ENCODE data around the gene CYP27A1.
"Not testable (repeated sequence)": the region's sequence is repeated elsewhere in the genome, so short reads cannot be mapped to it uniquely, and the experiment has no call there.

The CYP27A1 gene

GRCh38 chr2:218781691-218782527 lies at the start of gene CYP27A1:
Gene CYP27A1 (plus strand): TSS chr2:218782147. CDS start chr2:218782183, 36 bp downstream.
- DNase-seq, result no peak

- DNase-seq, result no peak
Observed at GRCh38 chr2:218732761-218733158, 49.2 kb upstream of the CYP27A1 start.

DNA sequence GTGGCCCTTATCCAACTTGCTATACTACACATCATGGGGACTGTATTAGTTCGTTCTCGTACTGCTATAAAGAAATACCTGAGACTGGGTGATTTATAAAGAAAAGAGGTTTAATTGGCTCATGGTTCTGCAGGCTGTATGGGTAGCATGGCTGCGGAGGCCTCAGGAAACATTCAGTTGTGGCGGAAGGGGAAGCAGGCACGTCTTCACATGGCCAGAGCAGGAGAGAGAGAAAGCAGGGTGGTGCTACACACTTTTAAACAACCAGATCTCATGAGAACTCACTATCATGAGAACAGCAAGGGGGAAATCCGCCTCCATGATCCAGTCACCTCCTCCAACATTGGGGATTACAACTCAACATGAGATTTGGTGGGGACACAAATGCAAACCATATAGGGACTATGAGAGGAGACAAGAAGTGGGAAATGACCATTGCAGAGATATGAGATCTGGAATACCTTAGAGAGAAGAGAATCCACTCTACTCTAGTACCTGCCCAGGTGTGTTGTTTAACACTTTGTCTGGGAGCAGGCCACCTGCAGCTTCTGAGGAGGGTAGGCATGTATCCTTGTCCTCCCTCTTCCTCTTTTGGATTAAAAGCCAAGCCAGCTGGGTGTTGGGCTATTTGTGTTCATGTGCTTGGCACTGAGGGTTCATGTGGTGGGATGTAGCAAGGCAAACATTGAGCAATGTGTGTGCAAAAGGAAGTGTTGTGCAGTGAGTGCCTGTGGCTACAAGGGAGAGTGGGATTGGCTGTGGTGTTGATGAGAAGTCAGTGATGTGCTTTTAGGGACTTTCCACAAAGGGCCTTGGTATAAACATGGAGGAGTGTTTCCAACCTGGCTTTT lies 48.6 kb upstream of the CYP27A1 start:
- no peak for DNase-seq

DNA sequence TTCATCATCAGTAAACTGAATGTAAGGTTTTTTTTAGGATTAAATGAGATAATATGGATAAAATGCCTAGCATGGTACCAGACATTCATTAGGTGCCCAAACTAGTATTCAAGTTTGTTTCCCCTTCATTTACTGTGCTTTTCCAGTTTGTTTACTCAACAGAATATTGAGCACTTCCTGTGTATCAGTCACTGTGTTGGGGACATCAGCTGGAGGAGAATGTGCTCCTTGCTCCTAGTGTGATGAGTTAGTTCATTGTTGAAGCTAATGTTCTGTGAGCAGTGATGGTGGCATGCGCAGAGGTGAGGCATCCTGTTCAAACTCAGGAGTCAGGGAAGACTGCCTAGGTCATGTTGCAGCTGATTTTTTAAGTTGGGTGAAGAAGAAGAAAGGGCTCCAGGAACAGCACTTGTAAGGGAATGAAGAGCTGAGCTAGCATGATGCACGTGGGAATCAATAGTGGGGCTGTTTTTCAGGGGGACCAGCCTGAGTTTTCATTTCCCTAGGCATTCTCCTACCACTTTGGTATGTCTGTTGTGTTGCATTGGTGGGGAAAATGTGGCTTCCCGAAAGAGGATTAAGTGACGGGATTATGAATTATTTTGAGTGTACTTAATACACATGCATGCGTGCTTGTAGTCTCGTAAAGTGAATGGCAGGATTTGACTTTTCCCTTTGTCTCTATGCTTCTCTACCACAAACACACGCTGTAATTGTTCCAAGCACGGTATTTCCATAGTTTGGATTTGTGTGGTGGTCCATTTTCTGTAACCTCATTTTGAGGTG lies 47.6 kb upstream of the CYP27A1 start:
- no peak for DNase-seq

GRCh38 chr2:218736531-218736930 lies 45.4 kb upstream of the CYP27A1 start:
- no peak for DNase-seq

DNA sequence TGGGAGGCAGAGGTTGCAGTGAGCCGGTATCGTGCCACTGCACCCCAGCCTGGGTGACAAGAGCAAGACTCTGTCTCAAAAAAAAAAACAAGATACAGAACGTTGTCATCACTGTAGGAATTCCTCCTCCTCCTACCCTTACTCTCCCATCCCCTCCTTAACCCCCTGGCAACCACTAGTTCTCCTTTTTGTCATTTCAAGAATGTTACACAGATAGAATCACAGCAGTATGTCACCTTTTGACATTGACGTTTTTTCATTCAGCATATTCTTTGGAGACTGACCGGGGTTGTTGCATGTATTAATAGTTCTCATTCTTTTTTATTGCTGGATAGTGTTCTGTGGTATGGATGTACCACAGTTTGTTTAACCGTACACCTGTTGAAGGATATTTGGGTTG lies 38.9 kb upstream of the CYP27A1 start:
- no peak for DNase-seq

DNA sequence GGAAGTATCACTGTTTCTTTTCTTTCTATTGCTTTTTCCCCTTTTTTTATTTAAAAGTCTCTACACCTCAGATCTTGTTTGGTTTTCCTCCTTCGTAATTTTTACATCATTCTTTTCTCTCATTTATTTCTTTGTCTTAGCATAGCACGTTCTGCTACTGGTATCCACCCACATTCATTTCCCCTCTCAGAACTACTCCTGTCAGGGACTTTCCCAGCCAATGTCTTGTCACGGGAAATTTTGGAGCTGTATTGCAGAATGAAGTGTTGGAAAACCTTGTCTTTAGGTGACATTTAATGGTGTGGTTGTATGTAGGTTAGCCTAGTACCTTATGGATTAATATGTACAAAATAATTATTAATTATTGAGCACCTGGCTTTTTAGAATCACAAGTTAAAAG lies 37.3 kb upstream of the CYP27A1 start:
- no peak for DNase-seq

- no peak for DNase-seq
Observed at GRCh38 chr2:218745160-218745558, 36.8 kb upstream of the CYP27A1 start.

DNA sequence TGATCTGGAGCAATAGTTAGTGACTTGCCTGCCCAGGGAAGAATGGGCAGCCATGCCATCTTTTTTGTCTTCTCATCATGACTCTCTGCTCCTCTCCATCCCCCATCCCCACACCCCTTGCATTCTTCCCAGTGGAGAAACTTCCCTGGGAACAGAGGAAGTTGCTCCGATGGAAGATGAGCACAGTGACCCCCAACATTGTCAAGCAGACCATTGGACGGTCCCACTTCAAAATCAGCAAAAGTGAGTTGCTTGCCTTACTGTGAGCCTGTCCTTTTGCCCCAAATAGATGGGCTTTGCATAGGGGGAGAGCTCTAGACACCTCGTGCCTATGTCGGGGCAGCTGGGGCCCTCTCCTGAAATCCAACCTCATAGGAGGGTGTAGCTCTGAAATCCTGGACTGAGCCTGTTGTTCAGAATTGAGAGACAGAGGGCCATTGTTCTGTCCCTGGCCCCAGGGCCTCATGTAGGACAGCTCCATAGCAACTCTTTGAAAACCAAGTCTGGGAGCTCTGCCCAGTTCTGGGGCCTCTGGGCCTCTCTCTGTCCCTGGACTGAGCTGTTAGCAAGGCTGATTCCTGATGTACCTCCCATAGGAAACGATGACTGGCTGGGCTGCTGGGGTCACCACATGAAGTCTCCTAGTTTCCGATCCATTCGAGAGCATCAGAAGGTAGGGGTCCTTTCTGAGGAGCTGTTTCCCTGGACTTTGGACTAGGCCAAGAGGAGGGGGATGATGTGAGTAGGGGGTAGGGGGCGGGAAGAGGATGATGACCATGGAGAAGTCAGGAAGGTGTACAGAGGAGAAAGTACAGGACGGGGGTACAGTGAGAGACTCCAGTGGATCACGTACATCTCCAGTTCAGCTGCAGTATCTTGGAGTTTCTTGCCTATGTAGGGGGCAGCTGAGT lies 36.1 kb upstream of the CYP27A1 start:
- no peak for DNase-seq

- DNase-seq, result no peak
Observed at GRCh38 chr2:218746470-218746795, 35.5 kb upstream of the CYP27A1 start.

GRCh38 chr2:218746960-218747359 lies 35.0 kb upstream of the CYP27A1 start:
- no peak for DNase-seq

- DNase-seq, result no peak
Observed at GRCh38 chr2:218748741-218749441, 33.1 kb upstream of the CYP27A1 start.

DNA sequence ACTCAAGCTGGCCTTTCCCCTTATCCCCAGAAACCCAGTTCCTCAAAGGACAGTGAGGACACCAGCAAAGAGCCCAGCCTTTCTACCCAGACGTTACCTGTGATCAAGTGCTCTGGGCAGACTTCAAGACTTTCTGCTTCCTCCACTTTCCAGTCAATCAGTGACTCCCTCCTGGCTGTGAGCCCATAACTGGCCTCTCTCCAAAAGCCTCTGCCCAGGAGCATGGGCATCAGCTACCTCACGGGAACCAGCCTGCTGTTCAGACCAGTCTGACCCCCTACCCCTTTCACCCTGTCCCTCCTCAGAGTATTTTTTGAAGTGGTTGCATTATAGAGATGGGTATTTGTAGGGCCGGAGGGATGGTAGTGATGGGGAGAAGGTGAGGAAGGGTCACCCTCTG lies 27.7 kb upstream of the CYP27A1 start:
- DNase-seq, result no peak

DNA sequence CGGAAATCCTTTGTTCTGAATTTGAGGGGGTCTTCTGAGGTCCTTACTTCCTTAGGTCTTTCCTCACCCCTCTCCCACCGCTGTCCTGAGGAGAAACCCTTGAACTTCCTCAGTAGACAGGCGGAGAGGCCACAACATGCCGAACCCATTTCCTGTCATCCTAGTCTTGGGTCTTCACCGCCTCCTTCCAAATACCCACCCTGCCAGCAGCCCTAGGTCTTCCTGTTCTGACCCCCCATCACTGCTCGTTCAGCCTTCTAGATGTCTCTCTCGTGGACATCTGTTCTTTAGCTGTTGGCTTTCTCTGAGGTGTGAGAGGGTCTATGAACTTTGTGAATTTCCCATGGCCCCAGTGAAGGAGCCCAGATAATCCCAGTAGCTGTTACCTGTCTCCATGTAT lies 27.2 kb upstream of the CYP27A1 start:
- DNase-seq, result no peak

GRCh38 chr2:218755198-218755566 lies 26.8 kb upstream of the CYP27A1 start:
- DNase-seq, result no peak

DNA sequence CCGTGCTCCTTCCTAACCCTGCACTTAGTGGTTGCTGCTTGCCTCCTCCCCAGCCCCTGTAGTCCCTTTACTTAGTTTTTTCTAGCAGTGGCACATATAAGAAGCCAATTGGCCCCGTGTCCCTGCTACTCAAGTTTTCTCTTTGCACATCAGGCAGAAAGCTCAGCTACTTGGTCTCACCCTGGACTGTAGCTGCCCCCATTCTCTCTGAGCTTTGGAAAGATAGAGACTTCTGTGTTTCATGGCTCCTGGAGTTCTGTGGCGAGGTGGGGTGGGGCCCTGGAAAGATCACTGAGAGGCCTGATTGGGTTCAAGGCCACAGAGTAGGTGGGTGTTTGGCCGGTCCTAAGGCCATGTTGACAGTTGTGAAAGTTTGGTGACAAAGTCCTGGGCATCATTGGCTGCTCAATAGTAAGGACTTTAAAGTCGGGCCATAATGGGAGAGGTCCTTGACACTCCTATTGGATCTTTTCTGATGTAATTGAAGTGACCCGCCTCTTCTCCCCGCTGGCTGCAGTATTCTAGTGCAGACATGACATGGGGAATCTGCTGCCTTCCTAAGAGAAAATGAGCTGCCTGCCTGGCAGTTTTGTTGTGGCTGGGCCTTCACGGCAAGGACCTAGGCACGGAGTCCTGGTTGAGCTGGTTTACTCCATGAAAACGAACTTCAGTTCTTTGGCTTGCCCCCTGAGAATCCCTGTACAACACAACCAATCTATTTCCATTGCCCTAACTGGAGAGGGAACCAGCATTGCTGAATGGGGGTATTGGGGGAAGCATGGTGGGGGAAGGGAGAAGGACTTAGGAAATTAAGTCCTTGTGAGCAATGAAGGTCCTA lies 26.2 kb upstream of the CYP27A1 start:
- no peak for DNase-seq

- DNase-seq, result no peak
Observed at GRCh38 chr2:218756599-218757377, 25.2 kb upstream of the CYP27A1 start.

GRCh38 chr2:218761795-218762194 lies 20.2 kb upstream of the CYP27A1 start:
- no peak for DNase-seq

- not testable (repeated sequence) for DNase-seq
Observed at GRCh38 chr2:218772759-218773158, 9.2 kb upstream of the CYP27A1 start.

GRCh38 chr2:218773881-218774280 lies 8.1 kb upstream of the CYP27A1 start:
- DNase-seq, result no peak

All from NCI-H1417 treated with DMSO at 0.1 percent for 48 hours (cell line).